NCI-H2196 (cell line): ENCODE measurements around the gene KCNQ5.

Source experiments
- DNase-seq: peaks from one replicate; lab custom pipeline; 2025; ENCODE audit not compliant: unreplicated experiment; lab: John Stamatoyannopoulos, UW

Gene KCNQ5

DNA sequence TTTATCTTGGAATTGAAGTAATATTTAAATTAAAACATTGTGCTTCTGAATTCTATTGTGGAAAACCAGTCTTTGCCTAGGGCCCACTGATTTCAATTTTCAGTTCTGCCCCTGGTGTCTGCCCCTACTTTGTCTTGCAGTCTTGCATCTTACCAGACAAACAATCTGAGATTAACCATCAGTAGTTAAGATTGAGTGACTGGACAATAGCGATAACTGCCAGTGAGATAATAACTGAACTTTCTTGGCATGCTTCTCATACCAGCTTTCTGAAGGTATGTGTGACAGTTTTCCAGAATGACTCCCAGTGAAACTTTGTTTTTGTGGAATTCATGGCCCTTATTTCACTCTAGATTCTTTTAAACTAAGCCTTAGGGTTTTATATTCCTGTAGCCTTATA, 53.5 kb downstream of the KCNQ5 start:
- DNase-seq, result no peak

DNA sequence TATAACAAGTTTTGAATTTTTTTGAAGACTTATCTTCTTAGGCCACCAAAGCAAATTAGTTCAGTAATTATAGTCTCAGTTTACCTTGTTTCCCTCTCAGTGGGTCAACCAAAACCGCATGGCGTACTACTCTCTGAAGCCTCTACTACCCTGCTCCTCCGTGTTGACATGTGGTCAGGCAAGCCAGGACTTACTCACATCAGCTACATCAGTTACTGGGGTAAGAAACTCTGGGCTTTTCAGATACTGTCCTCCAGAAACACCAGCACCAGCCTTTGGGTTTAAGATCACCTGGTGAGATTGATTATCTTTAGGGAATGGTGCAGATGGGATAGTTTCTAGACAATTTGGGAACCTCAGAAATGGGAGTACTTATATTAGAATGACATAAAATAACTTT, 55.1 kb downstream of the KCNQ5 start:
- no peak for DNase-seq

DNA sequence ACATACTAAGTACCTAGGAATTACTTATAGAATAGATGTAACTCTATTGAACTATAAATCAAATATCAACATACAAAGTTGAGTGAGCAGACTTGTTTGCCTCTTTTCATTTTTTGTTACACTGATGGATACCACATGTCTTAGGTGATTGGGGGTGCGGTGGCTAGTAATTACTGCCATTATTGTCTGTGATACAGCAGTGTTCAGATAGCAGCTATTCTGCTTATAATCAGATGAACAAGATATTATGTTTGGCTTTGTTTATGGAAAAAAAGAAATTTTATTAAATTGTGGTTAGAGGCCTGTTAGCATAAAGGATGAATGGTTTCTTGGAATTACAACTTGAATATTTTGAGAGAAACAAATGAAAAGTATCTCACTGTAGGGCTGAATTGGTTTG, 55.9 kb downstream of the KCNQ5 start:
- no peak for DNase-seq

DNA sequence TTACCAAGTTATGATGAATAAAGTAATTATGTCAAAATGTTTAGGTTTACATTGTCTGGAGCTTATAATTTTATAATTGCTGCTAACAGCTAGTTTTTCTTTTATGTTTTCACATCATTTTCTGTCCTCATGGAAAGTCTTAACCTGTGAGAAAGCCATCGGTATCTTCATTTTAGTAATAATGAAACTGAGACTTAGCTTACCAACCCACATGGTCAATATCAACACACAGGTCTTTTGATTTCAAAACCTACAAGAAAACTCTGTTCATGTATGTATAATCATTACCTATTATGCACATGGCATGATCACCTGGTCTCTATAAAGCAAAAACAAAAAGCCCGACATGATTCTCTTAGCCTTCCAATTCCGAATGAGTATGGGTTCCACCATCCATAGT, 61.9 kb downstream of the KCNQ5 start:
- DNase-seq, result no peak

DNA sequence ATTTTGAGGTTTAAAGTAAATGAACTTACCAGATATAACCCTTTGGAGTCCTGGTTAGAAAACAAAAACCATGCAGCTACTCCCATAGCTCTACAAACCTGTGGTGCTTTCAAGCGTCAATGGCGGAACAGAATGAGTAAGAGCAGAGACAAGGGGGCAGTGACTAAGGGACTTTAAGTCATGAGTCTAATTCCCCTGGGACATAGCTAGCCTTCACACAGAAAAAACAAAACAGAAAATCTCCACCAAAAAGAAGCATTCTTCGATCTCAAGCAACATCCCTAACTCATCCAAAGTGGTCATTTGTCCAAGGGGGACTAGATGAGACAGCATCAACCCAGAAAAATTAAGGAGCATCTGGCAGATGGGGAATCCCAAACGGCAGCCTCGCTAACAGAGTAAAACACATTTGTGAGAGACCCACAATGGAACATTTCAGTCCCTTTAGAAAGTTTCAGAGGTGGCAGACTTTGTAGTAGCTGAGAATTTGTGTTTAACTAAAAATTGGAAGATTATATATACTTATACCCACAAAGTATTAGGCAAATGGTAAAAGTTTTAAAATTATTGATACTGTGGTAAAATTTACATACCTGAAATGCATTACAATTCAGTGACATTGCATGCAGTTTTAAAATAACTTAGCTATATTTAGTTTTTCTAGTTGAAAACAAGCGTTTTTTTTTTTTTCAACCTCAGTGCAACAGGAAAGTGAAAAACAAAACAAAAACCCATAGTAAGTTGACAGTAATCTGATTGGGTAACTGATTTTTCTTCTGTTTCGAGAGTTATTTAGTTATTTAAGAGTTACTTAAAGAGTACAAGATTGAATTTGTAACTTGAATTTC, 67.5 kb downstream of the KCNQ5 start:
- DNase-seq, result no peak

DNA sequence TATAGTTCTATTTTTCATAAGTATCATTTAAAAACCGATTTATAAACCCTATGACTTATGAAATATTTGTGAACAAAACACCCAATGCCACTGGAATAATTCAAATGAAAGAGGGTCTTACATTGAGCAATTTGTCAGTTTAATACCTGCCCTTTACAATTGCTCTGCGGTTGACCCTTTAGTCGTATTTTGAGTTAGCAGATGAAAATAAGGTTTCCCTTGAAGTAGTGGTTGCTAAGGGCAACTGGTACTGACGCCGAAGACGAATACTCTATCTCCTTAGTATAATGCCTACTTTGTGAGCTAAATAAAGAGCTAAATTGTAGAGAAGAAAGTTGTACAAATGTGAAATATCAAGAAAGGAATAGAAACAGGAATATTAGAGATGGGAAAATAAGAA, 69.4 kb downstream of the KCNQ5 start:
- no peak for DNase-seq

DNA sequence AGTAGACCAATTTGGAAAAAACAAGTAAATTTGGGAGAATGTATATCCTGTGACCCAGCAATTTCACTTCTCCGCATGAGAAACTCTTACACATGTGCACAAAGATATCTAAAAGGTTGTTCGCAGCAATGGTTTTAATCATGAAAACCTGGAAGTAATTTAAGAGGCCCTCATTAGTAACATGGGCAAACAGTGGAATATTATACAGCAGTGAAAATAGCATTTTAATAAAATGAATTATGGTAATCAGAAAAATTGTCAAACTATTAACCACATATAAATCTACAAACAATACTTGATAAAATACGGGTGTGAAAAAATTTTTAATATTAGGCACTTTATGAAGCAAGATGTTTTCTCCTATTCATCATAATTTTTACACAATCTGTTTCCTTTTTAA, 74.2 kb downstream of the KCNQ5 start:
- DNase-seq, result no peak

DNA sequence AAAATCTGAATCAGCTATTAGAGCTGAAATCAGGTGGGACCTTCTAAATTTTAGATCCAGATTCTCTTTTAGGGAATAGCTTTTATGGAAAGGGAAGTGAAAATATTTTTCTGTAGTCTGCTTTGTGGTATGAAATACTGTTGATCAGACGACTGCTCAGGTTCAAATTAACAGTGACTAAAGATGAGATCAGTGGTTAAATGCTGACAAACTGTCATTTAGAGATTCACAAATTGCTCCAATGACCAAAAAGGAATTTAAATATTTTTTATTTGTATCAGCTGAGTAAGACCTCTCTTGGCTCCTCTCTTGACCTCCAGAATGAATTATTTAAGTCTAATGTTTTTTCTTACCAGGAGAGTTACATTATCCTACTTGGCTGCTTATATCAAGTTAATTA, 77.3 kb downstream of the KCNQ5 start:
- DNase-seq, result no peak

DNA sequence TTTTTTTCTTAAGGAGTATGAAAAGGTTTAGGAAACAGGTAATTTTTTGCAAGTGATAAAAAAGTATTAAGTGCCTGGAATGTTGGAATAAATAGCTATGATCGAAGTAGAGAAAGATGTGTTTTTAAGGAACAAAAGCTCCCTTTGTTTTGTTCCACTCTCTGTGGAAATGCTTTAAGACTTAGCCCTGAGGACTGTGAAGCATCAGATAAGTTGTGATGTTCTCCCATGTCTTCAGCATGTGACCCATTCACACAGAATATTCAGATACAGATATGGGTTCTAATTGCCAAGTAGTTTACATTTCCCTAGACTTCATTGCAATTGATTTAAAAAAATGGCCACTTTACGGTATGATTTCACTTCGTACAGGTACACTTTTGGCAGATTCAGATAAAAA, 80.6 kb downstream of the KCNQ5 start:
- DNase-seq, result no peak

DNA sequence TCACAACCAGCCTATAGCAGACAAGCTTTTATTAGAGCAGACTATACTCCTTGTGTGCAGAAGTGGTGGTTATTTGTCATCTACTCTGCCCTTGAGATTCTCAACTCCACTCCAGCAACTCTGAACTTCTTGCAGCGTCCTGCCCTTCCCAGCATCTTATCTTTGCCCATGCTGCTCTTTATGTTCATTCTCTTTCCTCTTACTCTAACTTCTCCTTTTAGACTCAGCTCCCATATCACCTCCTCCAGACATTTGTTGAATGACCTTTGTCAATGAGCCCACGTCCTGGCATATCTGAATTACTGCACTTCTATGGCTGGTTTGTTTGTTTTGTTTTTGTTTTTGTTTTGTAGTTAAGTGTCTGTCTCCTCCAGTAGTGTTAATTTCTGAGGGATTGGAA, 81.2 kb downstream of the KCNQ5 start:
- no peak for DNase-seq

DNA sequence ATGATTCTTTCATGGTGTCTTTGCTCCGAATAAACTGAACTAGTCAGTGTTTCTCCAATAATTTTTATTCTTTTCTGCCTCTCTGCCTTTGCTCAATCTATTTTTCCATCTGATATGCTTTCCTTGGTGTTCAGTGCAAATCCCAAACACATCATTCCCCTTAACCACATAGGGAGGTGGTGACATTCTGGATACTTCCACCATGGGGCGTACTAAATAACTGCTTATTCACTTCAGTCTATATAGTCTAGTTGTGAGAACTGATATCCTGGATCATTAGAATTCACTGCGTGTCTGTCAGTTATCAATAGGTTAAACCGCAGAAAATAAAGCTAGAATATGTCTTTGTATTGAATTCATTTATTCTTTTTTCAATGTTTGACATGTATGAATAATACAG, 83.1 kb downstream of the KCNQ5 start:
- DNase-seq, result no peak

DNA sequence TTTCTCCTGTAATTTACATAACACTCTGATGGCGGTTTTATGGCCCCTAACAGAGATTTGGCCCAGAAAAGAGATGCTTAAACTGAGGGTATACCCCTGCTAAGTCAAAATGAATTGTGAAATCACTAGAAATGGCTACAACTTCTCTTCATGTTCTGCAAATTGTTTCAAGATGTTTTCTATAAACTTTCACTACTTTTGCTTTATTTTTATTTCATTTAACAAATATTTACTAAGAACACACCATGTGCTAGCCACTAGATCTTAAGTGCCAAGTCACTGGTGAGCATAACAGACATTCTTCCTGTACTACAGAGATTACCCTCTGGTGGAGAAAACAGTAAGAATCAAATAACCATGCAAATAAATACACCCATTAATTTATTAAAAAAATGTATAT, 87.6 kb downstream of the KCNQ5 start:
- DNase-seq, result no peak

DNA sequence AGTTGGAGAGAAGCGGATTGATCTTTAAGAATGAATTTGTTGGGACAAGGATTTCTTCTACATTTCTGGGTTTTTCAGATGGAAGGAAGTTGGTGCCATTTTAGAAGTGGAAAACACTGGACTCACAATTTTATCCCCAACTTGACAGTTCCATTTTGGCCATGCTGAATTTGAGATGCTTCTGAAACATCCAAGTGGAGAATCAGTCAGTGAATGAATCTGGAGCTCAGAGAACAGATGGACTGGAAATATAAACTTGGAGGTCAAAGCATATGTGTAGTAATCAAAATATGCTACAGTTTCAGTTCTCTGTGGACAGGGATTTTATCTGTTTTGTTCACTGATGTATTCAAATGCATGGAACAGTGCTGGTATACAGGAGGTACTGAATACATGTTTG, 89.9 kb downstream of the KCNQ5 start:
- DNase-seq, result no peak

DNA sequence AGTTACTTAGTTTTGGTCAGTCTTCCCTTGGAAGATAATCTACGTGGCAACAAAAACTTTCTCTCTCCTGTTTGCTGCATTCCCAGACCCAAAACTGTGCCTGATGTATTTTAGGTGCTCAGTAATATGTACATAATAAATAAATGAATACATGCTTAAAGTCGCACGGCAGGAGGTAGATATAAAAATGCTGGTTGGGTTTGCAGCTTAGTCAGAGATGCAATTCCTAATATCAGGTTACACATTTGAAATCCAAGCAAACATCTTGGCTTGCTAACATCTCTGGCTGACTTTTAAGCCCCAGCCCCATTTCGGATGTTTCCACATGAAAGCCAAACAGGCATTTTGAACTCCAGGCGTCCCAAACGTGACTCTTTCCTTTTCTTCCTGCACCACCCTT, 91.0 kb downstream of the KCNQ5 start:
- DNase-seq, result no peak

DNA sequence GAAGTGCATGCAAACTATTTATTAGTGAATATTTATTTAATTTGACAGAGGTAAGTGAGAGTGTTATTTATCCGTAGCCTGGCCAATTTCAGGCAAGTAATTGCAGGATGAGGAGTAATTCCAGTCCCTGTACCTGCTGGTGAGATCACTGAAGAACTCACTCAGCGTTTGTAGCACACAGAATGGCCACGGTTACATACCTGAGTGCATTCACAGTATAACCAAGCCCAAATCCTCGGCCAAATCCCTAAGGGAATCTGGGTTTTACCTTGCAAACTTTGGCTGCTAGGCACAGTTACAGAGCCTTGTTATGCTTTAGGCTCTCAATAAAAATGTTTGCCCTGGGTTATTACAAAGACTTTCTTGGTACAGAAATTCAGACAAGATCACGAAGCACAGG, 93.3 kb downstream of the KCNQ5 start:
- DNase-seq, result no peak

DNA sequence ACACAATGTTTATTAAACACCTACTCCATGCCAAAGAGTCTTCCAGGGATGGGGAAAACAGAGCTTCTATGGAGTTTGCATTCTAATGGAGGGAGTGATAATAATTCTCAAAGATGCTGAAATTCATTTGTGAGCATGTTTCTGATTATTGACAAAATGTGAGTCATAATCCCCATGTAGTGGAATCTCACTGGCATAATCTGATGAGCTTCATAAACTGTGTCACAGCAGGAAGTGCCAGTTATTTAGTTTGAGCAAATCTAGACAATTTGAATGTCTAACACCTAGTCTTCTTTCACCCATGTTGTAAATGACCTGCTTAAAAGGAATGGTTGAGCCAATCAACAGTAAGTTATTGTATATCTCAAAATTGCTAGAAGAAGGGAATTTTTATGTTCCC, 95.1 kb downstream of the KCNQ5 start:
- no peak for DNase-seq

DNA sequence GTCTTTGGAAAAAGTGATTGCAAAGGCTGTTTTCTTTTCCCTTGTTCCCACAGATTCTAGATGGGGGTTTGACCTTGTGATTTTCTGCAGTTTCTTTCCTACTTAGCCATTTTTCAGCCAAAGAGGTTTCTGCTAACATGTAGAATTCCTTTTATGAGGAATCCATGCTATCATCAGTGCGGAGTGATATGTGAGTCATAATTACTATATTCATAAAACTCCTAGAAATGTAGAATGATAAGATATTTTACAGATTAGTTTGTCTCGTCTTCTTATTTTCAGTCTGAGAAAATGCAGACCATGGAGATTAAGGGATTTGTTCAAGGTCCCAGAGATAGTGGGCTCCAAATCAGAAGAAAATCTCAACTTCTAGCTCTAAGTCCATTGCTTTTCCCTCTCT, 98.6 kb downstream of the KCNQ5 start:
- no peak for DNase-seq

DNA sequence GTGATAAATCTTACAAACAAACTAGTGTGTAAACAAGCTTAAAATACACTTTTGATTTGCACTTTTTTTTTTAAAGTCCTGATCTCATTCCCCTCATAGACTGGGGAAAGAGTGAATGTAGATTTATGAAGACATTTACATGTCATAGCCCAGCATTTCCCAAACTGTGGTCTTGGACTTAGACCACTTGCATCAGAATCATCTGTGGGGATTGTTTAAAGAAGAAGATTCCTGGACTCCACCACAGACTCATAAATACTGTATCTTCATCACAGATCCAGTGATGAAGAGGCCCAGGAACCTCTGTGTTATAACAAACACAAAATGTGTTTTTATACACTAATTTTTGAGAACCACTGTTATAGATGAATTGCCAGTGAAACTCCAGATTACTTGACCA, 99.5 kb downstream of the KCNQ5 start:
- DNase-seq, result no peak

DNA sequence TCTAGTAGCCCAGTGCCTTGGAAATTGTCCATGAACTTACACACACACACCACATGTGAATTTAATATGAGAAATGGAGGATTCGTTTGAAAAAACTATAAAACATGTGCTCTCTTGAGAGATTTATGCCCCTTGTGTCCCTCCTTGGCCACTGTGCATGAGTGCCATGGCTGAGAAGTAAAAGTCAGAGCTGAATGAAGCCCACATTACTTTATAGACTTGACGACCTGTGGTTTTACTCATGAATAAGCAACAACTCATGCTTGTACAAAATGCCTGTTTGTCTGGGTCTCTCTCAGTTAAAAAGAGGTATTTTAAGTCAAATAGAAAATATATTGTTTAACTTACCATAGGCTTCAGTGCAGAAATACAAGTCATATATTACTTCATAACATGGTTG, 102.7 kb downstream of the KCNQ5 start:
- DNase-seq, result no peak

DNA sequence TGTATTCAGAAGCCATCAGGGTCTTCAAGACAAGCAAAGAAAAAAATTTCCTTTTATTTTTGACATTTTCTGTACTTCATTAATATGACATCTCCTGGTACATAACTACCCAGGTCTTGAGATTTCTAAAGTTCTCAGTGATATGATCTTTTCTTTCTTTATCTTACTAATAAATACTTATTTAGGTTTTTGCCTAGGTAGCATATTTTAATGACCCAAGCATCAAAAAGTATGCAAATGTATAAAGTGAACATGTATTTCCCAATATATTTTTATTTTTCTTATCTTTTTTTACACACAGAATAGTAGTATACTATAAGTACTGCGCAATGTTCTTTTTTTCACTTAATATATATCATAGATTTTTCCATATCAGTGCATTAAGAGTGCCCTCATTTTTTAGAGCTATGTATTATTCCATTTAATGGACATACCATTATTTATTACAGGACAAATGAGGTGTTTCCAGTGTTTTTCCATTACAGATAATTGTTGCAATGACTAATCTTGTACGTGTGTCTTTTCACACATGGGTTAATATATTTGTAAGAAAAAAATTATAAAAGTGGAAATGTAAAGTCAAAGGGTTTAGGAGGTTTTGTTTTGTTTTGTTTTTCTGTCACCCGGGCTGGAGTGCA, 107.0 kb downstream of the KCNQ5 start:
- no peak for DNase-seq

DNA sequence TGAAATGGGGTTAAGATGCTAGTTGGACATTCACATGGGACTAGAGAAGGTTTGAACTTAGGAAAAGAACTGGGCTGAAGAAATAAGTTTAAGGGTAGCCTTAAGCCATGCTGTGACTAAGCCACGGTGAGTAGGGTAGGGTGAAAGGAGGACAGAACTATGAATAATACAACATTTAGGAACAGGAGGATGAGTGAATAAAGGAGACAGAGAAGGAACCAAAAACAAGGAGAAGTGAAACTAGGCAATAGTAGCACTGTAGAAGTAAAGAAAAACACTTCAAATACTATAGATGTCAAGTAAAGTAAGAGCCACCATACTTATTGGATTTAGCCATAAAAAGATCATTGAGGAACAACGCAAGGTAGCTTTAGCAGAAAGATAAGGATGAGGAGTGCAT, 111.2 kb downstream of the KCNQ5 start:
- no peak for DNase-seq

DNA sequence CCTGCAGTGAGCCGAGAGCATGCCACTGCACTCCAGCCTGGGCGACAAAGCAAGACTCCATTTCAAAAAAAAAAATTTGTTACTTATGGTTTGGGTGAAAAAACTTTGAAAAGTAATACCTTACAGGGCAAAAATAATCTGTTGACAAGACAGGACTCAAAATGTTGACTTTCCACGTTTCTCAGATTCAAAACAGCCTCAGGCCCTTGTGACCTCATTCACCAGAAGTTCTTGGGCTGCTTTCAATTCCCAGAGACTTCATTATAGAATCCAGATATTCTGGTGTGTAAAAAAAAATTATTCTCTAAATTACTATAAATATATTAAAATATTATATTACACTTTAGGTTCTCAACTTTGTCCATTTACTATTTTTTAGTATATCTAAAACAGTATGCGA, 116.2 kb downstream of the KCNQ5 start:
- DNase-seq, result no peak

DNA sequence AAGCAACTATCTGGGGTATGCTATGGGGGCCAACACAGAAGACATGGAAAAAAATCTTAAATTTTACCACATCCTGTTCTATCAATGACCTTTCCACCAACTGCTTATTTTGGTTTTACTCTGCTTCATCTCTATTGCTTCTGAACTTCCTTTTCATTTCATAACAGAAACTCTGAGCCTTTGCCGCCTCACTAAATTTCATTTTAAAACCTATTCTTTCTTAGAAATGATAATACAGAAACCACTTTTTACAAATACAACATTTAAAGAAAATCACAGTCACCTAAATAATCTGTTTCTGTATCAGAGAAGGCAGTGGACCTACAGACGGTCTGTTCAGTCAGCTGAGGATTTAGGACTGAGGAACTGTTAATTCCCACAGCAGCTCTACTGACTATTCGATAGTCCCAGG, 117.5 kb downstream of the KCNQ5 start:
- no peak for DNase-seq
